Measurements from ENCODE around the gene LILRB2.
"Not testable (repeated sequence)": the region's sequence is repeated elsewhere in the genome, so short reads cannot be mapped to it uniquely, and the experiment has no call there.

Gene LILRB2

GRCh38 chr19:54281007-54281728 is at the start of gene LILRB2:
Gene LILRB2 (minus strand): TSS chr19:54281110. CDS start chr19:54280496, 614 bp downstream.
- DNase-seq (ENCODE audit: low spot score), result peak; percentile 10

DNA sequence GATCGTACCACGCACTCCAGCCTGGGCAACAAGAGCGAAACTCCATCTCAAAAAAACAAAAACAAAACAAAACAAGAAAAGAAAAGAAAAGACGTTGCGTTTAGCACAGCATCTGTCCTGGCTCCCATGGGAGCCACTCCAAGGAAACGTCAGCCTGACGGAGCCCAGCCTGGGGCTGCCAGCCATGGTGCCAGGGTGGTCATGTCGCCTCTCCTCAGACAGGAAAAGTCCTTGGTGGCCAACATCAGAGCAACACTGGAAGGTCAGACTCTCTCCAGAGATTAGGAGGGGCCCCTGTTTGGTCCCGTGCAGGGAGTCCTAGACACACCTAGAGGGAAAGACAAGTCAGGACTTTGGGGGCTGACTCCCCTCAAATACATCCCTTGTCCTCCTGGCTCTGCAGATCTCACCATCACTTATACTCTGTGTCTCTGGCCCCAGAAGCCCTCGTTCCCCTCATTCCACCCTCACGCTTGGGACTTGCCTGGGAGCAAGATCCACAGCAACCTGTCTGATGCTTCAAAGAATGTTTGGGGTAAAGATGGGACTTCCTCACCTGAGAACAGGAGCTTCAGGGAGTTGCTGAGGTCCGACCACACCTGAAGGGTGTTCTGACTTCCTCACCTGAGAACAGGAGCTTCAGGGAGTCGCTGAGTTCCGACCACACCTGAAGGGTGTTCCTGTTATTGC is 48.7 kb upstream of the LILRB2 start:
- DNase-seq (ENCODE audit: low spot score), result no peak

- DNase-seq (ENCODE audit: low spot score), result not testable (repeated sequence)
Observed at GRCh38 chr19:54328781-54329180, 47.9 kb upstream of the LILRB2 start.

DNA sequence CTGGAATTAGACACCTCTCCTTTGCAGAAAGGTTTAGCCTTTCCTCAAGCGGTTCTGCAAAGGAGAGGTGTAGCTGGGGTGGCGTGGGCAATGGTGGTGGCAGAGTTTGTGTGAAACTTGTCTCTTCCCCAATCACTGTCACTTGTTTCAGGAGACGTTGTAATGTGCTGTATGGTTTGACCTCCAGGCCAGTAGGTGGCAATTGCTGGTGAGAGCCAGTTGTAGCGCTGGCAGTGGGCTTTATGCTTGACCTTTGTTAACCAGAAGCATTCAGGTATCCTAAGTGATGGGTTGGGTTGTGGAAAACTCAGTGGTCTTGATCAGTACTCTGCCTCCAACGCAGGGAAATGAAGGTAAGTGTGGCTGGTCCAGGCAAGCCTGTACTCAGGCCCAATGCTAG is 44.7 kb upstream of the LILRB2 start:
- no peak for DNase-seq (ENCODE audit: low spot score)

- DNase-seq (ENCODE audit: low spot score), result no peak
Observed at GRCh38 chr19:54325194-54325621, 44.3 kb upstream of the LILRB2 start.

DNA sequence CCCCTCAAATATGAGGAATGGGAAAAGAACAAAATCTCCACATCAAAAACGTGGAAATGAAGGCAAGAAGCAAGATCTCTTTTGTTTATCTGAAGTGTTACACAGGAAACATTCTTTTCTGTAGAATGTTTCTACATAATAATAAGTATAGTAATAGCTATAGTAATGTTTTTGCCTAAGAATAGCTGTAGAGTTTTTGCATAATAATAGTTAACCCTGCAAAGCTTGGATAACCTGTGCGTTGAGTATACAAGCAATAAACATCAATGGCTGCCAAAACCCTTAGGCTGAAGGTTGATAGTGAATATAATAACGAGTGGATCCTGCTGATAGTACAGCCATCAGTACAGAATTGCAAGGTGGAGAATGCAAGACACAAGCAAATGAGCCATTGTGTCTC is 43.2 kb upstream of the LILRB2 start:
- DNase-seq (ENCODE audit: low spot score), result no peak

GRCh38 chr19:54322934-54323333 is 42.0 kb upstream of the LILRB2 start:
- not testable (repeated sequence) for DNase-seq (ENCODE audit: low spot score)

GRCh38 chr19:54322295-54322694 is 41.4 kb upstream of the LILRB2 start:
- DNase-seq (ENCODE audit: low spot score), result not testable (repeated sequence)

DNA sequence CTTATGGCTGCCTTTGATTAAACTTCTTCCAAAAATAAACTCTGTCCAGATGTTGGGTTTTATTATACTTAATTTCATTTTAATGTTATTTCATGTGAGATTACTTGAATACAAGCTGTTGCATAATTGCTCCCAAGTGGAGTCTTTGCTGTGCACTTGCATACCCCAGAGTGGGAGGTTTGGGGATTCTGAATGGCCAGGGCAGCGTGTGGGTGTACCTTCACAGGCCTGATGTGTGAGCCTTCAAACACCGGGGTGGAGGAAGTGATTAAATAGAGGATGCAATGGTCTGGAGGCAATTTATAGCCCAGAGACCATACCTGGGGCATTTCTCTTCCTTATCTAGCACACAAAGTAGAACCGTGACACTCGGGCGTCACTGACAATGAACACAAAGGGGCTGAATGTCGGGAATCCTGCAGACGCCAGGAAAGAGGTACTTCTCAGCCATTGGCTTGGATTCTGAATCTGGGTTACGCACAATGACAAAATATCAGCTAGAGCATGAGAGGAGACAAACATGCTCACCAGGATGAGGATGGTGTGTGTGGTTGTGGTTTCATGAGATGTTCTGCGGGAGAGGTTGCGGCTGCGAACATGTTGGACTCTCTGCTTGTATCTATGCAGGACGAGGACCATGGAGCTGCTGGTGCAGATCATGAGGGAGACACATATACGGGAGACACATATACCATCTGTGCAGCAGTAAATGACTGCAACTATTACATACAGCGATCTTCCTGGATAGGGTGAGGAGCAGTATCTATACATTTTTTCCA is 39.2 kb upstream of the LILRB2 start:
- DNase-seq (ENCODE audit: low spot score), result no peak

- DNase-seq (ENCODE audit: low spot score), result no peak
Observed at GRCh38 chr19:54319049-54319448, 38.1 kb upstream of the LILRB2 start.

DNA sequence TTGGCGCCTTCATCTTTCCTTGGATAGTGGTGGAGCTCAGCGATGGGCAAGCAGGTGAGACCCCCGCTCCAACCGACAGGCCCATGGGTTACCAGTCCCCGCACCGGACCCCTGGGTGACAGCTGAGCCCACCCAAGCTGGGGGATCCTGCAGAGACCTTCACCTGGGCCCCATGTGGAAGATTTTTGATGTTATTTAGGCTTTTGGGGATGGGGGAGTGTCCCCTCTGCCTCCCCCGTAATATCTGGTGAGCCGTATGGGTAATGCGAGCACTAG is 37.0 kb upstream of the LILRB2 start:
- DNase-seq (ENCODE audit: low spot score), result no peak

- DNase-seq (ENCODE audit: low spot score), result no peak
Observed at GRCh38 chr19:54317108-54317964, 36.4 kb upstream of the LILRB2 start.

- no peak for DNase-seq (ENCODE audit: low spot score)
Observed at GRCh38 chr19:54316746-54317107, 35.8 kb upstream of the LILRB2 start.

GRCh38 chr19:54315956-54316355 is 35.0 kb upstream of the LILRB2 start:
- DNase-seq (ENCODE audit: low spot score), result no peak

DNA sequence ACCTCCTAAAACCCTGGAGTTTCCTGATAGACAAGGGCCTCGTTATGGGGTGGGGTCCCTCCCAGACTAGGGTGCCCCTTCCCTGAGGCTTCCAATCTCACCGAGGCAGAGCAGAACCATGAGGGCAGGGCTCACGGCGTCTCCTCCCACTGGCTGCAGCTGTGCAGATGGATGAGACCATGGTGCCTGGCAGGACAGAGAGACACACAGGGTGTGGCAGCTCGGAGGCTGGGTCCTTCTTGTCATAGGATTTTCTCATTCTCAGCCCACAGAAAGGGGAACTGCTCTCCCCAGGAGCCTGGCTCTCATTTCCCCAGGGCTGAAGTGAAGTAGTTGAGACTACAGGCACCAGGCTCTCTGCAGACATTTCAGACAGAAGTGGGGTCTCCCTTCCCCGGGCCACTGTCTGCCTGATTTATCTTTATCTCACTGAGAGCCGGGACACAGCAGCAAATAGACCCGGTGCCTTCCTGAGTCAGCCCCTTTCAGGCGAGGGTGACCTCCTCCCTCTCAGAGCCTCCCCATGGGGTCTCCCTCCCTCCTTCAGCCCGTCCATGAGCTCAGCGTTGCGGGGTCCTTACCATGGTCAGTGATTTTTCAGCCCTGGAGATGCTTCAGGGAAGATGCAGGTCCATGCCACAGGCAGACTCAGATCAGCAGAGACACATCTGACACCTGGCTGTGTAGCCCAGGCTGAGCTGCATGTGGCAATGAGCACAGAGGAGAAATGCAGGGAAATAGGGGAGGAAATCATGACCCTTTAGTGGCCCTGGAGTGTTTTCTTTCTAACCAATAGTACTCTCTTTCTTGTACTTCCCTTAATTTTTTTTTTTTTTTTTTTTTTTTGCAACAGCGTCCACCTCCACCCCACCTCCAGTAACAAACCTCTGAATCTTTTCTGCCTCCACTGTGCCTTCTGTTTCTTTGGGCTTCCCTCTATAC is 31.8 kb upstream of the LILRB2 start, which contains the start of gene LILRA5:
Gene LILRA5, minus strand, starts transcription at position 731 of the 942 bp plus-strand sequence. Its CDS starts 147 bp downstream, at position 584.
- DNase-seq (ENCODE audit: low spot score), result no peak

DNA sequence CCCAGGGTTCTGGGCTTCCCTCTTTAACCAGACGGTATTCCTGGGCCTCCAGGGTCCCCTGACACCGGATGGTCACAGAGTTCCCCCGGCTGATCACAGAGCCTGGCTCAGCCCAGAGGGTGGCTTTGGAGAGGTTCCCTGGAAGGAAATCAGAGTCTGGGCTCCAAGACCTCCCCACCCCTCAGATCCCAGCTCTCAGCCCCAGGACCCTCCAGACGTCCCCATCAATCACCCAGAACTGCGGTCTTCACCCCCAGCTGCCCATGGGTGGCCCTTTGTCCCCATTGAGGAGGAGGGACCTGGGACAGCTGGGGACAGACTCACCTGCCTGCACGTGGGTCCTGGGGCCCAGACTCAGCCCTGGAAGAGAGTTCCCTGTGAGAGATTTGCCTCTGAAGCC is 31.1 kb upstream of the LILRB2 start:
- DNase-seq (ENCODE audit: low spot score), result no peak

DNA sequence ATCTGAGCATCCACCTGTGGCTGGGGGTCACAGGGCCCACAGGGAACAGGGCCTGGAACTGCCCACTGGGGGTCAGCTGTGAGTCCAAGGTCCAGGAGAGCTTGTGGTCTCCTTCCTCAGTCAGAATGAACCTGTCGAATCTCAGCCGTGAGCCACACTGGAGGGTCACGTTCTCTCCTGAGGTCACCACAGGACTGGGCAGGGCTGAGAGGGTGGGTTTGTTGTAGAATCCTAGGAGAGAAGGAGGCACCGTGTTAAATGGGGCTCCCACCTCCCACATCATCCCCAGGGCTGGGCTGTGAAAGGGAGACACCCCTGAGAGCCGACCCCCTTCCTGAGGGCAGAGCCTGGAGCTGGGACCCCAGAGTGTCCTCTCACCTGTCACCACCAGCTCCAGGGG is 30.6 kb upstream of the LILRB2 start:
- DNase-seq (ENCODE audit: low spot score), result no peak

DNA sequence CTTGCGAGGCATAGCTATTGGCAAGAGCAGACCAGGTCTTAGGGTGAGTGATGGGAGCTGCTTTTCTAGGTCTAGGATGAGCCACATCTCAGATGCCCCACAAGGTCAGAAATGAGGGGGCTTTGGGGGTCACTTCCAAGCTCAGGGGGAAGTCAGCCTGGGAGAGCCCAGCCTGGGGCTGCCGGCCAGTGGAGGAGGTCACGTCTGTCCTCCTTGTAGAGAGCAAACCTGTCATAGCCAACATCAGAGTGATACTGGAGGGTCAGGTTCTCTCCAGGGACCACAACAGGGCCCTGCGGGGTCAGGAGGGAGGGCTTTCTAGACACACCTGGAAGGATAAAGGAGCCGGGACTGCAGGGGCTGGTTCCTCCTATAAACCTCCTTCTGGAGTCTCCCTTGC is 29.6 kb upstream of the LILRB2 start:
- DNase-seq (ENCODE audit: low spot score), result no peak

DNA sequence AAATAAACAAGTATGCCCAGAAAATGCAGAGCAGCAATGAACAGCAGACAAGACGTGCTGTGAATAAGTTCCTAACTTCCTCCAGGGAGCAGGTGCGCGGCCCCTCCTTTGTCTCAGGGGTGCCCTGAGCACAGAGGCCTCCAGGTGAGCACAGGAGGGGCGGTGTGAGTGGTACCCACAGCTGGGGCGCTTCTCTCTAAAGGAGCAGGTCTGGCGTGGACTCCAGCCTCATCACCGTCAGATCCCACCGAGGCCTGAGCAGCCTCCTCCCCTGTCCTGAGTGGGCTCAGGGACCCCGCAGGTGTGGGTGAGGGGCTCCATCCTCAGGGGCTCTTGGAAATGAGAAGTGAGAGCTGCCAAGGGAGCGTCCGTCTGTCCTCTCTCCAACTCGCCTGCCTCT is 28.9 kb upstream of the LILRB2 start:
- DNase-seq (ENCODE audit: low spot score), result no peak

DNA sequence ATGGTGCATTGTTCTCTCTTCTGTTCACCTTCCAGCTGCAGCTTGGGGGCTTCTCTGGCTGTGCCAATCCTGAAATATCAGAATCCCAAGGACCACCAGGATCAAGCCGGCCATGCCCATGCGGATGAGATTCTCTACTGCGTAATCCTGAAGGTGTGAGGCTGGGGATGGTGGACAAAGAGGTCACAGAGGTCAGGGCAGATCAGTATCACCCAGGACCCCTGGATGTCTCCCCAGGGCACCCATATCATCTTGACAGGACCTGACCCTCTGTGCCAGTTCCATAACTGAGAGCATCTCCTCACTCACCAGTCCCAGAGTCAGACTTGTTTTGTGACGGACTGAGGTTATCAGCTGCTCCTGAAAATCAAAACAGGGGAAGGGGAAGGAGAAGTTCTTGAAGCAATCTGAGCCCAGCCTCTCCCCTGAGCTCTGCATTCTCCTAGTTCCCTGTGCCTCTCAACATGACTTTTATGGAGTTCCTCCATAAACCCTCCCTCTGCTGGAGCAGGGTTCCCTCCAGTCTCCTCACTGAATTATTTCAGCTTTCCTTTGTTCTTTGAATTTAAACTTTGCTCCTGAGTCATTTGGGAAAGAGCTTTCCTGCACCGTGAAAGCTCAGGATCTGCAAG is 26.6 kb upstream of the LILRB2 start:
- DNase-seq (ENCODE audit: low spot score), result no peak

Data from globus pallidus (tissue), 1 donor.